Progenitor cell of endocrine pancreas (in vitro differentiated cells): ENCODE data around the gene CD79B. TPM values are rescaled to one million over a fixed set of nuclear protein-coding genes. Genes with fewer than 3 reads are reported as not detected.
"Not testable (repeated sequence)": the region's sequence is repeated elsewhere in the genome, so short reads cannot be mapped to it uniquely, and the experiment has no call there.

Experiments
- DNase-seq: peaks from one replicate; pipeline ENCODE4 v3.0.0; 2021; ENCODE audit warnings: low spot score; ENCODE audit not compliant: unreplicated experiment
- H3K27ac Mint-ChIP-seq: 2 replicates; pipeline ENCODE4 v1.8.0; 2021; ENCODE audit warnings: mild to moderate bottlenecking, moderate library complexity, mixed read lengths
- H3K27me3 Mint-ChIP-seq: 2 replicates; pipeline ENCODE4 v1.8.0; 2021; ENCODE audit warnings: mixed read lengths
- H3K36me3 Mint-ChIP-seq: 2 replicates; pipeline ENCODE4 v1.8.0; 2022; ENCODE audit warnings: mixed read lengths; ENCODE audit not compliant: insufficient read depth
- H3K4me1 Mint-ChIP-seq: 2 replicates; pipeline ENCODE4 v1.8.0; 2021; ENCODE audit warnings: low read depth, mixed read lengths
- H3K4me3 Mint-ChIP-seq: 2 replicates; pipeline ENCODE4 v1.8.0; 2021; ENCODE audit warnings: low read depth, mild to moderate bottlenecking, moderate library complexity, mixed read lengths
- H3K9me3 Mint-ChIP-seq: 2 replicates; pipeline ENCODE4 v1.8.0; 2021; ENCODE audit warnings: low read depth, mixed read lengths
- CTCF ChIP-seq: fragments of 200-600 bp; sonication (generic); IDR thresholded peaks from one replicate; pipeline ENCODE4 v1.5.0; 2021; ENCODE audit warnings: antibody characterized with exemption, mild to moderate bottlenecking; ENCODE audit not compliant: unreplicated experiment
- total RNA-seq: library from RNA; stranded (reverse); gene quantifications from 2 replicates; pipeline ENCODE4 v1.2.1, GENCODE V29; 2021

CD79B gene
- total RNA-seq, 1 donor from 2014 or later = not detected

GRCh38 chr17:63889026-63889848, 42.9 kb downstream of the CD79B start:
- not testable (repeated sequence) for H3K9me3 Mint-ChIP-seq, H3K4me1 Mint-ChIP-seq, DNase-seq, H3K36me3 Mint-ChIP-seq, H3K27ac Mint-ChIP-seq, H3K4me3 Mint-ChIP-seq
- TF ChIP-seq CTCF = peak; percentile 54
- H3K27me3 Mint-ChIP-seq = peaks cover 19% of the 10 kb centered on the region

- not testable (repeated sequence) for DNase-seq, H3K9me3 Mint-ChIP-seq, H3K4me3 Mint-ChIP-seq, H3K4me1 Mint-ChIP-seq, H3K27ac Mint-ChIP-seq, H3K36me3 Mint-ChIP-seq
- peaks cover 24% of the 10 kb centered on the region for H3K27me3 Mint-ChIP-seq
These were observed 47.0 kb downstream of the CD79B start for GRCh38 chr17:63885119-63885518.

- H3K27ac Mint-ChIP-seq, DNase-seq, H3K4me3 Mint-ChIP-seq, H3K4me1 Mint-ChIP-seq, H3K9me3 Mint-ChIP-seq, H3K36me3 Mint-ChIP-seq: not testable (repeated sequence)
- H3K27me3 Mint-ChIP-seq = peaks cover 33% of the 10 kb centered on the region
These were observed 49.5 kb downstream of the CD79B start for GRCh38 chr17:63882626-63883126.

GRCh38 chr17:63881935-63882601, 50.1 kb downstream of the CD79B start, which contains the start of gene GH2:
Gene GH2, minus strand, starts transcription at chr17:63881944. Its CDS starts 143 bp downstream, at chr17:63881801.
- no peaks in the 10 kb centered on the region for H3K4me1 Mint-ChIP-seq
- TF ChIP-seq CTCF = peak; percentile 53
- no peak within 1 kb of the TSS for H3K27ac Mint-ChIP-seq
- H3K9me3 Mint-ChIP-seq = no peaks in the 10 kb centered on the region
- peak; percentile 41 for DNase-seq
- no peaks in the 10 kb centered on the region for H3K36me3 Mint-ChIP-seq
- no peak within 1 kb of the TSS for H3K4me3 Mint-ChIP-seq
- peaks cover 27% of the 10 kb centered on the region for H3K27me3 Mint-ChIP-seq

GRCh38 chr17:63881337-63881736, 50.8 kb downstream of the CD79B start:
- not testable (repeated sequence) for DNase-seq, H3K27ac Mint-ChIP-seq

More at GRCh38 chr17:63881337-63881736, 50.8 kb downstream of the CD79B start:
- not testable (repeated sequence) for H3K4me3 Mint-ChIP-seq, H3K9me3 Mint-ChIP-seq, H3K4me1 Mint-ChIP-seq, H3K36me3 Mint-ChIP-seq
- TF ChIP-seq CTCF = peak; percentile 14
- H3K27me3 Mint-ChIP-seq = peaks cover 25% of the 10 kb centered on the region
